Measurements from ENCODE around the gene TMTC2.
"Not testable (repeated sequence)": the region's sequence is repeated elsewhere in the genome, so short reads cannot be mapped to it uniquely, and the experiment has no call there.

The TMTC2 gene

GRCh38 chr12:82728710-82729109 is 42.0 kb downstream of the TMTC2 start:
- DNase-seq = no peak

DNA sequence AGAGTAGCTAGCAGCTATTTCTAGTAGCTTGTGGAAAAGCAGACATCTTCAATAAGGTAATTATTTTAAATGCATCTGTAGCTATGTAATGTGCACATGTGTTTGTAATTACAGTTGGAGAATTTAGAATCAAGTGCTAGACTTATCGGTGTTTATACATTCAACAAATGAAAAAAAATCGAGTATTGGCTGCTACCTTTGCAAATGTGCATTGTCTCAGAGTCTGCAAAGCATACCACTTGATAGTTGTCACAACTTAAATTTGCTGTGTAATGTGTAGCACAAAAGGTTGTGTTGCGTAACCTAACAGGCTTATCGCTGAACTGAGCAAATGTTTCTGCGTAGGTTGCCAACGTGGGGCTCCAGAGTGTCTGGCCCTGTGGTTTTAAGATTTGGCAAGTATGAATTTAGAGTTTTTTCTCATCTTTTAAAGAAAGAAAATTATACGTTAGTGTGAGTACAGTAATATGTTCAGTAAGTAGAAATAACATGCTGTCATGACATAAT is 44.3 kb downstream of the TMTC2 start:
- no peak for DNase-seq

DNA sequence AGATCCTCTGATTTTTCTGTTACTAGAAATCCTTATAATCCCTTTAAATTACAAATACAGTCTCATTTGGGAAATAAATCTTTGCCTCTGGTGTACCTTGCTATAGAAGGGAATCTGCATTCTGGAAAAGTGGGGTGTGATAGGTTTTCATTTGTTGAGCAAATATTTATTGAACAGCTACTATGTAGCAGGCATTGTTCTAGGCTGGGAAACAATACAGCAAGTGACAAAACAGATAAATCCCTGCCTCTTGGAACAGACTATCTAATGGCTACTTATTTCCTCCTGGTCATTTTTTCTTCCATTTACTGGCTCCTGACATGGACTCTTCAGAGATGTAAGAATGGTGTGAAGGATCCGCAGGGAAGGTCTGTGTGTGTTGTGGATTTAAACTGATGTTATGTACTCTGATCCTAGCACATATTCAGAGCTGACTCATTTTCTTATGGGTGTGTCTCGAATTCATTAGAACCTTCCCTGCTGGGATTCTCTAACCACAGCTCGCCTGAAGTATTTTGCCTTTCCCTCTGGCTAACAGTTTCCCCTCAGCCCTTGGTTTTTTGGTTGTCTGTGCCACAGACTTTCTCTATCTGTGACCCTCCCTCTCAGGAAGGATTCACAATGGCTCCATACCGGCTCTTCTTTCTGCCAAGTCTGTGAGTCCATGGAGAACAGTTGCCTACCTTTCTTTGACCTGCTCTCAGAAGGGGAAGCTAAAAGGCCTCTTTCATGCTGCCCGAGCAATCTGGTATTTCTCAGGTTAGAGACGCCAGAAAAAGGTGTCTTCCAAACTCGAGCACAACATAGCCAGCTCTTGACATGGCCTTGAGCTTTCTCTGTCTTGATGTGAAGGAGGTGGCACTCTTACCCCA is 53.7 kb downstream of the TMTC2 start:
- DNase-seq = no peak

DNA sequence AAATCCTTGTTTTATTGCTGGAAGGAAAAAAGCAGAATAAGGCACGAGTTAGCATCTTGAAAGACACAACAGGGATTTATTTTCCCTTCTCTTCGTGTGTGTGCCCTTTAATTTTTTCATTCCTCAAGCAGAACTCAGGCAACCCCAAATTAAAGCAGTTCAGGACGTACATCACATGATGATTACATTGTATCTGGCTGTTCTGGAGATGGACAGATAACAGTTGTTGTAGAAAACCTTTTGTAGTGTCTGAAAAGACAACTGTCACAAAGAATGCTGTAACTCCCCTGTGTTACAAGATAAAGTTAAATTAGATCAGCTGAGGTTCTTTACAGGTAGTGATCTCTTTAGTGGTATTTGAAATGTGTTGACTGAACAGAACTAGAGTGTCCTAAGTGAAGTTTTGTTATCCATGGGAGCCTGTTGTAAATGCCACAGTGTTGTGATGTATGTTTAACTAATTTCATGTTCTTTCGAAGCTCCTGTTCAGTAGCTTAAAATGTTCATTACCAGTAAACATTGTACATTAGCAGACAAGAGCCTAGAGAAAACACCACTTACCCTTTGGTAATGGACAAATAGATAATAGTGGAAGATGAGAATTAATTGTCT is 58.5 kb downstream of the TMTC2 start:
- DNase-seq = no peak

DNA sequence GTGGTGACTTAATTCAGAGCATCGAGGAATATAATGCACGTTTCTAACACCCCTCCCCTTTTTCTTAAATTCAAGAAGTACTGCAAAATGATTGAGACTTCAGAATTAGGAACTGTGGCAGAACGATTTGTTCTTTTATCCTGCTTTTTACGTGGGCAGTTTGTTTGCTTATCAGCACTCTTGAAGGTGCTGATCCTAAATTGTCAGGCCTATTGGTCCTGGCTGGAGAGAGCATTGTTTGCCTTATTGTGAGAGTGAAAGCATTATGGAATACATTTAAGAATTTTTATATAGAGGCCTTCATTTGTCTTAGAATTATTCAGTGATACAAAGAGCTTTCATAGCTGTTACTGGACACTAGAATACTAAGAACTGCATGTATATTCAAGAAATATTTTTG is 59.1 kb downstream of the TMTC2 start:
- DNase-seq = no peak

DNA sequence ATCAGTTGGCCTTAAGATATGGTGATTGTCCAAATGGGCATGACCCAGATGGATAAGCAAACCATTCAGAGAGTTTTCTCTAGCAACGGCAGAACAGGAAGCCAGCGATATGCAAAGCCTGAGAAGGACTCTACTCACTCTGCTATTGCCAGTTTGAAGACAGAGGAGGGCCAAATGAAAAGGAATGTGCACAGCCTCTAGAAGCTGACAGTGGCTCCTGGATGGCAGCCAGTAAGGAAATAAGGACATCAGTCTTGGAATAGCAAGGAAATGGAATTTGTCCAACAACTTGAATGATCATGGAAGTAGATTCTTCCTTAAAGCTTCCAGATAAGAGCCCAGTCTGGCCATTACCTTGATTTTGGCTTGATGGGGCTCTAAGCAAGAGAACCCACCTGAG is 60.0 kb downstream of the TMTC2 start:
- DNase-seq = no peak

- no peak for DNase-seq
Measured at GRCh38 chr12:82749015-82749414, 62.3 kb downstream of the TMTC2 start.

- DNase-seq = no peak
Measured at GRCh38 chr12:82754856-82755255, 68.2 kb downstream of the TMTC2 start.

- DNase-seq = no peak
Measured at GRCh38 chr12:82756303-82756702, 69.6 kb downstream of the TMTC2 start.

- no peak for DNase-seq
Measured at GRCh38 chr12:82757059-82757458, 70.4 kb downstream of the TMTC2 start.

- no peak for DNase-seq
Measured at GRCh38 chr12:82757656-82758055, 71.0 kb downstream of the TMTC2 start.

DNA sequence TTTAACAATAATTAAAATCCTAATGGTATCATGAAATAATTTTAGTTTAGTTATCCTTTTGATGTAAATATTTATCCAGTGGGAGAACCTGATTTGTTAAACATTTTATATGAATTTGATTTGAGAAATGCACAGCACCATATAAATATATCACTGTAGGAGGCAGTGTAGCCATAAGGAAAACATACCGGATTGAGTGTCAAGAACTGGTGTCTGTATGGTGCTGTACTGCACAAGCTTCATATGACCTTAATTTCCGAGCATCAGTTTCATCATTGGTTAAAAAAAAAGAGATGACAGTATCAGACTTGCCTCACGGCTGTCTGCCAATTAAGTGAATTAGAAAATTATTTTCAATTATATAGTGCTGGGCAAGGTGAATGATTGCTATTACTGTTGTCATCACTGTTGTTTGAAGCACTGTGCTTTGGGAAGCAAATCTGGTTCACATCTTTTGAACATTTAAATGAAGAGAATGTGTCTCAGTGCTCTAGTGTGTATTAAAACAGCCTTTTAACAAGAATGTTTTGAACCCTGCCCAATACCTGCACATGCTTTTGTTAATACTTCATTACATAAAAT is 72.1 kb downstream of the TMTC2 start:
- DNase-seq = no peak

- DNase-seq = no peak
Measured at GRCh38 chr12:82760423-82760822, 73.7 kb downstream of the TMTC2 start.

- DNase-seq = not testable (repeated sequence)
Measured at GRCh38 chr12:82765206-82765605, 78.5 kb downstream of the TMTC2 start.

DNA sequence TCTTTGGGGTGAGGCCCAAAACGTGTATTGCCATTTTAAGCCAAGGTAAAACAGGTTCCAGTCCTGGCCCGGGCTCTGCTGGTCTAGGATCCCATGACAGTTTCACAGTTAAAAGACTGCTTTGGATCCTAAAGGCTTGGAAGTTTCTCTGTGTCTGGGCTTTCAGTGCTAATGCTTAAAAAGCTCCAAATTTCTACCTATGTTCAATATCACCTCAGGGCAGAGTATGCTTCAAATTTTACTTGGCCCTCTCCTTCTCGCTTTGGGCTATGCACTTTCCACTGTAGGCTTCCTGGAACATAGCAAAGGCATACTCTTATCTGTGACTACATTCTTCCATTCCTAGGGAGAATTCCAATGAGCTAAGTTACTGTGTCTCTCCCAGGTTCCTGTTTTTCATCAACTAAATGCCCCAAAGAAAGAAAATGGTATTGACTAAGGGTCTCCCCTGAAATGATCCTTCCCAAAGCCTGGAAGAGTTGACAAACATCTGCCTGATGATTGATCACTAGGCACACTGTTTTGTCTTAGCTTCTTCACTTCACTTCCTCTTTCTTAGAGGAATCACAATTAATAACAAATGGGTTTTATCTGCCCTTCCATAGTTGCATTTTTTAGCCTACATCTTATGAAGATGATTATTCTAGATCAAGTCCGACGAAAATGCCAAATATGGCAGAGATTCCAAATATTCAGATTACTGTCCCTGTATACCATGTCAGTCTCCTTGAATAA is 79.4 kb downstream of the TMTC2 start:
- no peak for DNase-seq

DNA sequence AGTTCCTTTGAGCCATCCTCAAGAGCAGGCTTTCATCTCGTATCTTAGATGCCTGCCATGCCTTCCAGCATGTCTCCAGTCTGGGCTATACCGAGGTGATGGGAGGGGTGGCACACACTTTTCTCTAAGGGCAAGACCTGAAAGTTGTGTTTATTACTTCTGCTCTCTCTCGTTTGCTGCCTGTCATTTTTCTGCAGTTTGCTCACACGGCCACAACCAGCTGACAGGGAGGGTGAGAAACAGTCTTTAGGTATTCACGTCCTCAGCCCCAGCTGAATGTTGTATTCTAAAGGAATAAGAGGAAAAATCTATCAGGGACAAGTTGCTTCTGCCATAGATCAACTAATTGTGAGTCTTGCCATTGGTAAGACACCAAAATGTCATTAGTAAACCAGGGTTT is 88.0 kb downstream of the TMTC2 start:
- no peak for DNase-seq

DNA sequence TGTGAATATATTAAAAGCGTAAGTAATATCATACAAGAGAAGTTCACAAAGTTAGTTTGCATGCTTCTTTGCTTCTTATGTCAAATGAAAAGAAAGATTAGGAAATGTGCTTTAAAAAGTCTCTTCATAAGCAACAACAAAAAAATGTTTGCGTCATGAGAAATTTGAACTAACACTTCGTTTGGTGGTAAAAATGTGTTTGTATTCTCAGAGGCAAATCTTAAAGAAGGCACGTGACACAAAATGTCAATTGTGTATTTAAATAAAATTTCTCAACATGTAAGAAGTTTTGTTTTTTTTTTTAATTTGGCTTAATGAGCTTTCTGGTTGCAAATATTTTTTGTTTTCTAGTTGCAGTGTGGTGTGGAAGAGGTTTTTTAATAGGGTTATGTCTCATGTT is 93.8 kb downstream of the TMTC2 start:
- no peak for DNase-seq

- no peak for DNase-seq
Measured at GRCh38 chr12:82781309-82781997, 94.7 kb downstream of the TMTC2 start.

- no peak for DNase-seq
Measured at GRCh38 chr12:82783435-82783834, 96.7 kb downstream of the TMTC2 start.

DNA sequence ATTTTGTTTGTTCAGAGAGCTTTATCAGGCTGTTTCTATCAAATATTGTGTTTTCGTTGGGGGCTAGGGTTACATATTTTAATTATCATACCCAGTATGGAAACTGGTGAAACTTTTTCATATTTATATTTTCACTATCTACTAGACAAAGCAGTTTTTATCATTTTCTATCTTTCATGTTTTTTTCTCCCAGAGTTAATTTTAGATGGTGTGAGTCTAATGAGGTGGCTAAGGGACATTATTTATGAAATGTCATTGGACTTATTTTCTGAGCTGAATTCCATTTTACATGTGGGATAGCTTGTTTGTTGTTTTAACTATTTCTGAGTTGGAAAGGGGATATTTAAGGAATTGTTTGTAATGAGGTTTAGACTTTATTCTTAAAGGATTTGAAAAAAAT is 100.3 kb downstream of the TMTC2 start:
- no peak for DNase-seq

DNA sequence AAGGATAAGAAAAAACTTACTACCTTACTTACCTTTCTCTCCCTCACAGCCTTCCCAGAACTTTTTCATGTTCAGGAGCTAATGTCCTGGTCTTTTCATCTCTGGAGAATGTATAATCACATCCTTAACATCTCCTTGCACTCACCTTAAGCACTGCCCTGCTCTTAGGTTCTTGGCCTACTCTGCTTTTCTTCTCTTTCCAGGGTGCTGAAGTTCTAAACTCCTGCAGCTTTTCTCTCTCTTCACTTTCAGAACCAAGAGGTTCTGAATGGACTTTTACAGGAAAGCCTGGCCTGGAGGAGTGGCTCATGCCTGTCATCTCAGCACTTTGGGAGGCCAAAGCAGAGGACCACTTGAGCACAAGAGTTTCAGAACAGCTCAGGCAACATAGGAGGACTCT is 101.9 kb downstream of the TMTC2 start:
- no peak for DNase-seq

GRCh38 chr12:82789674-82790073 is 103.0 kb downstream of the TMTC2 start:
- DNase-seq = no peak
